A673 (cell line): Measurements from ENCODE around the gene PPOX.

Experiments used
- CTCF ChIP-seq: fragments of 300-800, 200-600 bp; sonication (generic); conservative IDR thresholded peaks from 2 replicates; pipeline ENCODE4 v1.5.1; 2017; ENCODE audit warnings: low read depth, mild to moderate bottlenecking, antibody characterized with exemption, low read length, moderate library complexity, mixed read lengths
- EZH2 ChIP-seq: fragments of 200-600 bp; sonication (generic); IDR thresholded peaks from 2 replicates; pipeline ENCODE4 v1.6.1; 2017; ENCODE audit warnings: borderline replicate concordance, low read depth, mild to moderate bottlenecking, mixed read lengths, antibody characterized with exemption, low read length; ENCODE audit not compliant: poor library complexity, severe bottlenecking

DNA sequence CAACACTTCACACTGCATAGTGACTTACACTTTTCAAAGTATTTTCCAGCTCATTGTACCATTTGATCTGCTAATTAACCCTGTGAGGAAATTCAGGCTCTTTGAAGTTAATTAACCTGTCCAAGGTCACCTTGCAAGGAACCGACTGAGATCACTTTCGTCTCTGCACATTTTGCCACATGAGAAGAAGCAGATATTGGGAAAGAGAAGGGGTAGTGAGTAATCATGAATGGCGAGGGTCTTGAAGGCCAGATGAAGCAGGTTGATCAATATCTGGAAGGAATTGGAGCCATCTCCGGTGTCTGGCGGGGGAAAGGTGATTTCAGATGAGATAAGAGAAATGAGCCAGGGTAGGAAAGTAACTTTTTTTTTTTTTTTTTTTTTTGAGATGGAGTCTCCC, 53.8 kb downstream of the PPOX start:
- TF ChIP-seq CTCF (no peak), EZH2 (no peak)
